Kidney (tissue), 14 donors: ENCODE data around the gene GPC6. TPM values are rescaled to one million over a fixed set of nuclear protein-coding genes. Genes with fewer than 3 reads are reported as not detected.
A peak's percentile ranks its signal among the peaks of the same experiment; 100 is the strongest.

Source experiments
- DNase-seq, 5 donors: peaks; one replicate each; pipeline ENCODE4 v3.0.0-alpha.2; 2013 to 2020
- FAIRE-seq: peaks from 2 replicates; lab custom pipeline; 2012; peaks lifted over from hg19 to GRCh38; lab: Jason Lieb, UNC
- H3K27ac ChIP-seq, 2 donors: one replicate each; pipeline ENCODE4 v1.7.0; 2013; ENCODE audit warnings: low read depth in 2 of 2, low read length in 2 of 2, inconsistent platforms in 1 of 2
- H3K27me3 ChIP-seq: one replicate; pipeline ENCODE4 v1.7.1; 2013; ENCODE audit warnings: low read length, inconsistent platforms; ENCODE audit not compliant: control insufficient read depth, insufficient read depth
- H3K36me3 ChIP-seq, 3 donors: one replicate each; pipeline versions ENCODE4 v1.7.0 to v1.7.1; 2013; ENCODE audit warnings: low read length in 3 of 3, control low read depth in 1 of 3, inconsistent platforms in 1 of 3; ENCODE audit not compliant: insufficient read depth in 3 of 3, control insufficient read depth in 2 of 3
- H3K4me1 ChIP-seq, 3 donors: one replicate each; pipeline versions ENCODE4 v1.7.0 to v1.7.1; 2013; ENCODE audit warnings: low read length in 3 of 3, inconsistent platforms in 1 of 3, low read depth in 1 of 3; ENCODE audit not compliant: control insufficient read depth in 2 of 3, insufficient read depth in 2 of 3
- H3K4me3 ChIP-seq, 3 donors: one replicate each; pipeline versions ENCODE4 v1.7.0 to v1.8.1; 2013; ENCODE audit warnings: low read length in 3 of 3, control low read depth in 1 of 3, inconsistent platforms in 1 of 3
- H3K9ac ChIP-seq, 3 donors: one replicate each; pipeline versions ENCODE4 v1.7.0 to v1.7.1; 2013; ENCODE audit warnings: low read length in 3 of 3, control low read depth in 1 of 3, inconsistent platforms in 1 of 3
- H3K9me3 ChIP-seq, 3 donors: one replicate each; pipeline versions ENCODE4 v1.7.0 to v1.7.1; 2013; ENCODE audit warnings: low read length in 3 of 3, control low read depth in 1 of 3, inconsistent platforms in 1 of 3; ENCODE audit not compliant: control insufficient read depth in 2 of 3, insufficient read depth in 1 of 3
- intact Hi-C: fragments of 100-400 bp; cut with DNase I; formaldehyde crosslinking; loops from one replicate; pipeline ENCODE4 v1.11.1; 2022
- polyA plus RNA-seq: library from polyadenylated mRNA; stranded (reverse); fragments of 350-450 nt; fragmentation: Illumina TruSeq; extraction: RNeasy Lipid Tissue Mini Kit (QIAGEN cat#74804); gene quantifications from one replicate; pipeline ENCODE4 v1.2.3, GENCODE V29; 2014; ENCODE audit warnings: low read depth, low replicate concordance; ENCODE audit not compliant: insufficient read depth
- total RNA-seq: library from RNA; stranded (reverse); fragmentation: NEBNext Ultra II Directional; extraction: Animal tissue kit (Norgen Biotek cat#: 25700); gene quantifications from one replicate; pipeline ENCODE4 v1.2.1, GENCODE V29; 2021
- TF ChIP-seq, protein P1 (sequence below): IDR thresholded peaks from 3 replicates; pipeline ENCODE4 v1.5.1; 2012; ENCODE audit warnings: mild to moderate bottlenecking, moderate library complexity, borderline replicate concordance; ENCODE audit not compliant: insufficient read depth; ENCODE audit errors: extremely low read depth
- donor health status: control.
- donor health status: control.
- donor health status: control.
- donor health status: control.
- donor health status: control.
- donor health status: DM: yes; HTN: yes; CAD: no.
- donor health status: Normal renal cell carcinoma (clear cell type).

GPC6 gene
- total and polyA plus RNA-seq, 2 donors from 2014 or later = 6.2 to 15.5 TPM

DNA sequence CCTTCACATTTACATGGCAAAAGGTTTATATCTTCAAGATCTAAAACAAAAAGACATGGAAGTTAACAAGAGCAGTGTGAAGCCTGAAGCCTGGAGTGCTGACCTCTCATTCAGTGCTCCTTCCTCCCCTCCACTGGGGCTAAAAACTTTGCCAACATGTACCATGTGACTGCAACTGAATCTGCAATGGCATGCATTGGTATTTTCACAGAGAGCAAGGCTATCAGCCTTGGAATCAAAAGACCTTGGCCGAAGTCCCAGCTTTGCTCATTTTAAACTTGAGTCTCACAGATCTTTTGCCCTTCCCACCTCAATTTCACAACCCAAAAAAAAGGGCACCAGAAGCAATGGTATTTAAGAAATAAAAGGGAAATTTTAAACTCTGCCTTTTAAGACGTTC, 927.8 kb downstream of the GPC6 start:
- DNase-seq (peak in 2 of 5 donors; percentile 10 to 40), FAIRE-seq (peak; percentile 84)
- Histone ChIP-seq H3K27me3 (no peaks in the 10 kb centered on the region), H3K4me1 (peaks cover 0 to 10% (median 0%) of the 10 kb centered on the region in 3 donors), H3K9me3 (no peaks in the 10 kb centered on the region), H3K9ac (no peak overlapping the region), H3K36me3 (no peaks in the 10 kb centered on the region), H3K27ac (no peak overlapping the region), H3K4me3 (no peak overlapping the region)
- TF ChIP-seq, protein P1, sequence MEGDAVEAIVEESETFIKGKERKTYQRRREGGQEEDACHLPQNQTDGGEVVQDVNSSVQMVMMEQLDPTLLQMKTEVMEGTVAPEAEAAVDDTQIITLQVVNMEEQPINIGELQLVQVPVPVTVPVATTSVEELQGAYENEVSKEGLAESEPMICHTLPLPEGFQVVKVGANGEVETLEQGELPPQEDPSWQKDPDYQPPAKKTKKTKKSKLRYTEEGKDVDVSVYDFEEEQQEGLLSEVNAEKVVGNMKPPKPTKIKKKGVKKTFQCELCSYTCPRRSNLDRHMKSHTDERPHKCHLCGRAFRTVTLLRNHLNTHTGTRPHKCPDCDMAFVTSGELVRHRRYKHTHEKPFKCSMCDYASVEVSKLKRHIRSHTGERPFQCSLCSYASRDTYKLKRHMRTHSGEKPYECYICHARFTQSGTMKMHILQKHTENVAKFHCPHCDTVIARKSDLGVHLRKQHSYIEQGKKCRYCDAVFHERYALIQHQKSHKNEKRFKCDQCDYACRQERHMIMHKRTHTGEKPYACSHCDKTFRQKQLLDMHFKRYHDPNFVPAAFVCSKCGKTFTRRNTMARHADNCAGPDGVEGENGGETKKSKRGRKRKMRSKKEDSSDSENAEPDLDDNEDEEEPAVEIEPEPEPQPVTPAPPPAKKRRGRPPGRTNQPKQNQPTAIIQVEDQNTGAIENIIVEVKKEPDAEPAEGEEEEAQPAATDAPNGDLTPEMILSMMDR = no peak
- intact Hi-C loops = no loop called here

DNA sequence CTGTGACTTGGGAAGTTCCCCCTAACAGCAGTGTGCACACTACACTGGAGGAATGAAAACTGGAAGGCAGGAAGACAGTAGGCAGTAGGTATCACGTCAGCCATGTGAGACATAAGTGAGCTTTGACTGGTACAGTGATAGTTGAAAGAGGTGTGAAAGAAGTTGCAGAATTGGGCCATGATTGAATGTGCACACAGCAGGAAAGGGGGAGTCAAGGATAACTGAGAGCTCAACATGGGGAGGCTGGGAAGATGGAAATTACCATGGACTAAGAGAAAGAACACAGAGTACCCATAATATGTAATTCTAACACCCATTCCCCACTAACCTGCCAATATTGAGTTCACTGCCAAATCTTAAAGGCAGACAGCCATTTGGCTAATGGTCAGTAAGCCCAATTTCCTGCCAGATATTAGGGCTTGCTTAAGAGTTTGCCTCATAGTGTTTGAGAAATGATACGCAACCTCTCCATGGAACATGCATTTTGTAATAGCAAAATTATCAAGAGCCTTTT, 931.2 kb downstream of the GPC6 start:
- no peak for DNase-seq
- Histone ChIP-seq H3K36me3 (no peaks in the 10 kb centered on the region), H3K27ac (no peak overlapping the region), H3K9me3 (no peaks in the 10 kb centered on the region), H3K9ac (no peak overlapping the region), H3K27me3 (no peaks in the 10 kb centered on the region), H3K4me3 (no peak overlapping the region), H3K4me1 (peaks cover 0 to 10% (median 0%) of the 10 kb centered on the region in 3 donors)
- TF ChIP-seq, protein P1 = no peak
- no peak for FAIRE-seq
- intact Hi-C loops = no loop called here

DNA sequence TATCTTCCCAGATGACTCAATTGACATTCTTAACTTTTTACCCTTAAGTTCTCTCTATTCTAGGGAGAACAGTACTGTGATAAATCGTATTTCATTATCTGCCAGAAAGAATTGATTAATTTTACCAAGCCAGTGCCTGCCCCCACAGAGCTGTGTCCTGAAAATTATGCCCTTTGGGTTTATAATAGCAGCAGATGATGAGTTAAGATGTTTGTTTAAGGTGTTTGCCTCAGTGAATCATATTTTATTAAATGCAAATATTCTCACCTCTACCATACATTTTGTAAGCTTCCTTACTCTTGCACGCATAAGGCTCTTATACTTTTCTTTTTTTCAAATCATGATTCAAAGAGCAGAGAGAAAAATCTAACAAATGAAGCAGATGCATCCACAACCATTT, 934.3 kb downstream of the GPC6 start:
- Histone ChIP-seq H3K27ac (no peak overlapping the region), H3K36me3 (no peaks in the 10 kb centered on the region), H3K9me3 (no peaks in the 10 kb centered on the region), H3K4me3 (no peak overlapping the region), H3K9ac (no peak overlapping the region), H3K4me1 (no peaks in the 10 kb centered on the region), H3K27me3 (no peaks in the 10 kb centered on the region)
- DNase-seq (no peak), FAIRE-seq (no peak)
- intact Hi-C loops = no loop called here
- TF ChIP-seq, protein P1 = no peak

DNA sequence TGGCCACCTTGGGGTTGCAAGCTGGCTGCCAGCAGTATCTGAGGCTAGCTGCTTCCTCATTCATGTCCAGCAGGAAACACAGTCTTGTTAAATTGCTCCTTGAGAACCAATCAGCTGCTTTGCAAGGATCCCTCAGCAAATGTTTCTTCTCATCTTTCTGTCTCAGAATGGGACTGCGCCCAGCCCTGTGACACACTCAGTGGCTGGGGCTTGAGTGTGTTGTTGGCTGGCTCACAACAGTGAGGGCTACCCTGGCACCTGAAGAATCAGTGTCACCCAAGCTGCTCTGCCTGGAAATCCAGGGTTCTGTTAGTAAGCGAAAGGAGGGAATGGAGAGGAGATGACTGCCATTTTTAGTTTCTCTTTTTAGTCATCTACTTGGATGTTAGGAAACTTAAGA, 935.7 kb downstream of the GPC6 start:
- H3K9me3 ChIP-seq = no peaks in the 10 kb centered on the region
- FAIRE-seq (no peak), DNase-seq (no peak)
- no peaks in the 10 kb centered on the region for H3K36me3 ChIP-seq
- TF ChIP-seq, protein P1 = no peak
- H3K27ac ChIP-seq = no peak overlapping the region
- intact Hi-C loops = no loop called here
- H3K4me3 ChIP-seq = no peak overlapping the region
- H3K4me1 ChIP-seq = no peaks in the 10 kb centered on the region
- H3K27me3 ChIP-seq = no peaks in the 10 kb centered on the region
- no peak overlapping the region for H3K9ac ChIP-seq
